ENCODE measurements around the gene ADM2. TPM values are rescaled to one million over a fixed set of nuclear protein-coding genes. Genes with fewer than 3 reads are reported as not detected.

Gene ADM2
- total and polyA plus RNA-seq, 2 of the 13 experiments (the other 11 are each of a cell fraction or from before 2014, with no cell fraction given), result 1.2 to 3.0 TPM

DNA sequence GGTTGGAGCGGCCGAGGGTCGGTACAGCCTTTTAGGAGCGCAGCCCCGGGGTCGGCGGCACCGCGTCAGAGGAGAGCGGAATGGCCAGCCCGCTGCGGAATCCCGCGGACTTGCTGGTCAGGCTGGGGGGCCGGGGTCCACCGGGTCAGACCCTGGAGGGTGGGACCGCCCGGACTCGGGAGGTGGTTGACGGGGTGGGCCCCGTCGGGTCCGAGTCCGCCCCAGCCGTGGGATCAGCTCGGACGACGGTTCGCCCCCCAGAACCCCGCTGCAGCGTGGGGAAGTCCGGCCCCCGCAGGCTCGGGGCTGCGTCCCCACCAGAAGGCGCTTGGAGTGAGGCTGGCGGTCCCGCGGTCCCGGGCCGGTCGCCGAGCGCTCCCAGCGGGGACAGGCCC lies 301 bp upstream of the ADM2 start (continued):
- TF ChIP-seq ARNT (IDR thresholded peaks at IDR 0.05) (no peak), AHR (CRISPR knock-in tag; IDR thresholded peaks at IDR 0.05) (no peak), SRSF9 (IDR thresholded peaks at IDR 0.05; ENCODE audit: borderline replicate concordance, insufficient read depth, low read depth, low read length, poor library complexity, severe bottlenecking) (no peak), ZNF230 (CRISPR knock-in tag; IDR thresholded peaks at IDR 0.05) (no peak), POLR2G (IDR thresholded peaks at IDR 0.05; ENCODE audit: low read depth, low read length) (no peak), ZNF652 (CRISPR knock-in tag; IDR thresholded peaks at IDR 0.05; ENCODE audit: borderline replicate concordance, low read depth) (no peak), ATF7-NPFF (CRISPR knock-in tag; IDR thresholded peaks at IDR 0.05; ENCODE audit: low read depth) (no peak), ZNF558 (CRISPR knock-in tag; IDR thresholded peaks at IDR 0.05; ENCODE audit: borderline replicate concordance) (no peak), ZNF501 (CRISPR knock-in tag; IDR thresholded peaks at IDR 0.05) (peak; percentile 20; the same call in 1 of the 2 replicates)
- TF ChIP-seq, protein P1, sequence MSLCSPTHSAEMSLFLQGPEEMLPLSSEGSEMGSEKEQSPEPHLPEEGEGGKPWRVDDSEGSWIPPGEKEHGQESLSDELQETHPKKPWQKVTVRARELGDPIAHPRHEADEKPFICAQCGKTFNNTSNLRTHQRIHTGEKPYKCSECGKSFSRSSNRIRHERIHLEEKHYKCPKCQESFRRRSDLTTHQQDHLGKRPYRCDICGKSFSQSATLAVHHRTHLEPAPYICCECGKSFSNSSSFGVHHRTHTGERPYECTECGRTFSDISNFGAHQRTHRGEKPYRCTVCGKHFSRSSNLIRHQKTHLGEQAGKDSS (CRISPR knock-in tag; IDR thresholded peaks at IDR 0.05; ENCODE audit: borderline replicate concordance, low read depth), result no peak
- TF ChIP-seq, protein P2, sequence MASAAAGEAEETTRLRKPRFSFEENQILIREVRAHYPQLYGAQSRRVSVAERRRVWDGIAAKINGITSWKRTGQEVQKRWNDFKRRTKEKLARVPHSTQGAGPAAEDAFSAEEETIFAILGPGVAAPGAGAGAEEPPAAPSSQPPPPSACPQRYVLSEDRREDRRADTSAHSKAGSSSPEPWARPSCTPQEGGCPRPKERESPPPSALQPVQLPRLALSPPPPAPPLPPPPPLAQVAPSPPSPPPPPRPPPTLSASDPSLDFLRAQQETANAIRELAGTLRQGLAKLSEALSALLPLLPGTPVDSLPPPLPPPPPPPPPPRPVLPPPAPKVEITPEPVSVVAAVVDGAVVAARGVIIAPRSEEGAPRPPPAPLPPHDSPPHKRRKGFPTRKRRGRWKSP (CRISPR knock-in tag; IDR thresholded peaks at IDR 0.05), result no peak
- TF ChIP-seq, protein P3, sequence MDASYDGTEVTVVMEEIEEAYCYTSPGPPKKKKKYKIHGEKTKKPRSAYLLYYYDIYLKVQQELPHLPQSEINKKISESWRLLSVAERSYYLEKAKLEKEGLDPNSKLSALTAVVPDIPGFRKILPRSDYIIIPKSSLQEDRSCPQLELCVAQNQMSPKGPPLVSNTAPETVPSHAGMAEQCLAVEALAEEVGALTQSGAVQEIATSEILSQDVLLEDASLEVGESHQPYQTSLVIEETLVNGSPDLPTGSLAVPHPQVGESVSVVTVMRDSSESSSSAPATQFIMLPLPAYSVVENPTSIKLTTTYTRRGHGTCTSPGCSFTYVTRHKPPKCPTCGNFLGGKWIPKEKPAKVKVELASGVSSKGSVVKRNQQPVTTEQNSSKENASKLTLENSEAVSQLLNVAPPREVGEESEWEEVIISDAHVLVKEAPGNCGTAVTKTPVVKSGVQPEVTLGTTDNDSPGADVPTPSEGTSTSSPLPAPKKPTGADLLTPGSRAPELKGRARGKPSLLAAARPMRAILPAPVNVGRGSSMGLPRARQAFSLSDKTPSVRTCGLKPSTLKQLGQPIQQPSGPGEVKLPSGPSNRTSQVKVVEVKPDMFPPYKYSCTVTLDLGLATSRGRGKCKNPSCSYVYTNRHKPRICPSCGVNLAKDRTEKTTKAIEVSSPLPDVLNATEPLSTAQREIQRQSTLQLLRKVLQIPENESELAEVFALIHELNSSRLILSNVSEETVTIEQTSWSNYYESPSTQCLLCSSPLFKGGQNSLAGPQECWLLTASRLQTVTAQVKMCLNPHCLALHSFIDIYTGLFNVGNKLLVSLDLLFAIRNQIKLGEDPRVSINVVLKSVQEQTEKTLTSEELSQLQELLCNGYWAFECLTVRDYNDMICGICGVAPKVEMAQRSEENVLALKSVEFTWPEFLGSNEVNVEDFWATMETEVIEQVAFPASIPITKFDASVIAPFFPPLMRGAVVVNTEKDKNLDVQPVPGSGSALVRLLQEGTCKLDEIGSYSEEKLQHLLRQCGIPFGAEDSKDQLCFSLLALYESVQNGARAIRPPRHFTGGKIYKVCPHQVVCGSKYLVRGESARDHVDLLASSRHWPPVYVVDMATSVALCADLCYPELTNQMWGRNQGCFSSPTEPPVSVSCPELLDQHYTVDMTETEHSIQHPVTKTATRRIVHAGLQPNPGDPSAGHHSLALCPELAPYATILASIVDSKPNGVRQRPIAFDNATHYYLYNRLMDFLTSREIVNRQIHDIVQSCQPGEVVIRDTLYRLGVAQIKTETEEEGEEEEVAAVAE (CRISPR knock-in tag; IDR thresholded peaks at IDR 0.05; ENCODE audit: borderline replicate concordance), result no peak

Data from HepG2 (cell line).